Globus pallidus (tissue), 1 donor: ENCODE results near the gene ZBTB16.
A peak's percentile ranks its signal among the peaks of the same experiment; 100 is the strongest.

Experiments used
- DNase-seq: peaks from one replicate; pipeline ENCODE4 v3.0.0-alpha.2; 2015; ENCODE audit warnings: low spot score

ZBTB16 gene

DNA sequence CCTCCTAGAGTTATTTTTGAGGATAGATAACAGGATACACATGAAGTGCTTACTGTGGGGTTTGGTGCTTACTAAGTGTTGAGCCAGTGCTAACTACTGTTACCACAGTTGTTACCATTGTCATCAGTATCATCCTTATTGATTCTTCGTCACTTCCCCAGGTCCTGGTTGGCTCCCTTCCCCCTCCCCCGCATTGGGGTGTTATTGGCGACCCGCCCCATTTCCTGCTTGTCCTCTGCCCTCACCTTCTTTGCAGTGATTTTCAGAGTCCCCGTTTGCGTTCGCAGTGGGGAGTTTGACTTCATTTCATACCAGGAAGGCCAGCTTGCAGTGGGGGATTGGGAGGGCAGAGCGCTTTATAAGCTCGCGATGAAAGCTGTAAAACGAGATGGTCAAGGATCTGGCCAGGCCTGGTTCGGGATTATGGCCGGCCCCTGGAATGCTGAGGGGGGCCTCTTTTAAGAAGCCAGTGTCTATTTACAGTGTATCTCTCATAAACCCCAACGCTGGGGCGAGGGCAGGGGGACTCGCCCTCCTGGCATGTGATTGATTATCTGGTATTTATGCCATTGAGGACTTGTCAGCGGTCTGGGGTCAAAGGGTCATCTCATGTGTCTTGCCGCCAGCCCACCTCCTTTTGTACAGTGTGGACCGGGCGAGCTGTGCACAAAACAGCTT is 152.1 kb downstream of the ZBTB16 start:
- no peak for DNase-seq

DNA sequence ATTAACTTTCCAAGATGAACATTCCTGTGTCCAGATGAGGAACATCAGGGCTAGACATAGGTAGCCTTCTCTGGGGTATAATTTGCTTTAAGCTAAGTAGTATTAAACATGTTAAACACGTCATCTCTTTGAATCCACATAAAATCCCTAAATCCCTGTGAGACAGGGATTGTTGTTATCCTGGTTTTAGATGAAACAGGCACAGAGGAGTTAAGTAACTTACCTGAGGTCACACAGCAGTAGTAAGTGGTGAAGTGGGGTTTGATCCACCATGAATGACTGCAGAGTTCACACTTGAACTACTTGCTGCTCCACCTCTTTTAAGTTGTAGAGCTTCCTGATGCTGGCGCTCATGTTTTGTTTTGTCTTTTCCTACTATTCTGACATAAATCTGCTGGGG is 154.1 kb downstream of the ZBTB16 start:
- no peak for DNase-seq

DNA sequence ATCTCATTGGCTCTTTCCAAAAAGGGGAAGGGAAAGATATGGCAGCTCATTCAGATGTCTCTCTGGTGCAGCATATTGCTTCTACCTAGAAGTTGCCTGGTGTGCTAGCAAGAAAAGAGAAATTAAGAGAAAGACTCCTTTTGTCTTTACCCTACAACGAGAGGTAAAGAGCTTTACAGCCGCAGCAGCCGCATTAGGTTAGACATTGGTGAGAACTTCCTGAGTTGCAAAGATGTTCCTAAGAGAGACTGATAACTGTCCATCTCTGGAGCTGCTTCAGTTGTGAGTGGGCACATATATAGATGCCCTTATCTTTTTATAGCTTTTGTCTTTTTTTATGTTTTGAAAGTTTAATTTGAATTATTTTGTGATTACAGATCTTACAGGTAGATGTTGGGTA is 155.9 kb downstream of the ZBTB16 start:
- DNase-seq, result no peak

DNA sequence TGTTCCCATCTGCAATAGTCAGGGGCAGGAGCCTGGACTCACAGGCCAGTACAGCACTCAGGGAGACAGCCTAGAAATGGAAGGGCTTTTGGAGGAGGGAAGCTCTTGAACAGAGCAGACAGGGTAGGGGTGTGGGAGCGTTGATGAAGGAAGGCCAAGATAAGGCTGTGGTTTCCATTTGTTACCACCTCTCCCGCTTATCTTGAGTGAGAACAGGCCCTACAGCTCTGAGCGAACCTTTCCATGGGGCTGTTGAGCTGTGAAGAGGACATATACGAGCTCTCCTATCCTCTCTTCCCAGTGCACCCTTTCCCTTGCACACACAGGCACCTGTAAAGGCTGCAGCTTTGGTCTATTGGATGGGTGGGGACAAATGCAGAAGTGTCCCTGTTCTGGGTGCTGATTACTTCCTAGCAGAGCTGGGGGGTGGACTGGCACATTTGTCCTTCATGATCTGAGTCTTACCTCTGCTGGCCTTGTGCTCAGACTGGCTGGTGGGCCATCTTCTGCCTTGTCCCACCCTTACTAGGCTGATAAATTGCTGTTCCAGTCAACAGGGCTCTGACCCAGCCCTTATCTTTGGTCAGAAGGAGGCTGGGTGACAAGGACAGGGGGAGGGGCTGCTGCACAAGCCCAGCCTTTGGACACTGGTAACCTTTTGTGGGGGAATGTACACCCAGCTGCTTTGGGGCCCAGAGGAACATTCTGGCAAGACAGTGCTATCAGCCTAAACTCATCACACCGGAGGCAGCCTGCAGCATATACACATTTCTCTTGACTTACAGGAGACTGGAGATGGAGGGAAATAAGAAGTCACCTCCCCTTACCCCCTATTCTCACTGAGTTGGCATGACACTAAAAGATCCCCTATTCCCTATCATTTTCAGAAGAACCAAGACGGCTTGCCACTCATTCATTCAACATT is 156.6 kb downstream of the ZBTB16 start:
- no peak for DNase-seq

DNA sequence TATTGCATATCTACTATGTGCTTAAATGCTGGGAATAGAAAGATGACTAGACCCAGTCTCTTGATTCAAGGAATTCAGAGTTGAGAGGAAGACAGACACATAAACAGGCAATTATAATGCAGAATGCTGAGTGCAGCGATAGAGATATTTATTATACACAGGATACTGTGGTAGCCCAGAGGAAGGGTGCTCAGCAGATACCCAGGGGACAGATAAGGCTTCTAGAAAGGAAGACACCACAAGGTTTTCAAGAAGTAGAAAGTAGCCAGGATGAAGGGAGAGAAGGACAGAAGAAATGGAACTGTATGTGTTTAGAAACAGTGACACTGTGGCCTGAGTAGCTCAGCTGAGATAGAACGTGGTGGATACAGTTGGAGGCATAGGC is 157.3 kb downstream of the ZBTB16 start:
- no peak for DNase-seq

DNA sequence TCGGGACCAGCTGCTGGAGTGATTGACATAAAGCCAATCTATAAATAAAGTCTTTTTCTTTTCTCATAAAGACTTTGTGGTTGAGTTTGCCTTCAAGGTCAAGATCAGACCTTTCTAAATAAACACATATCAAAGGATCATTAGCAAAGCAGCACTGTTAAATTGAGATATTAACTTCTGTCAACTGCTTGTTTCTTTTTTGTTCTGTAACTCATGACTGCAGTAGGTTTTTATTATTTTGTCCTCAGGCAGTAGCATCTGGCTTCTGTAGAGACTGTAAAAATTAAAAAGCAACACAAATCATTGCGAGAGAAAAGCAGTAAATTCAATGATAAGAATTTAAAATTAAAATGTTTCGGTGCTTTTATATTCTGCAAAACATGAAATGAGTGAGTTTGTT is 159.0 kb downstream of the ZBTB16 start:
- DNase-seq, result no peak

DNA sequence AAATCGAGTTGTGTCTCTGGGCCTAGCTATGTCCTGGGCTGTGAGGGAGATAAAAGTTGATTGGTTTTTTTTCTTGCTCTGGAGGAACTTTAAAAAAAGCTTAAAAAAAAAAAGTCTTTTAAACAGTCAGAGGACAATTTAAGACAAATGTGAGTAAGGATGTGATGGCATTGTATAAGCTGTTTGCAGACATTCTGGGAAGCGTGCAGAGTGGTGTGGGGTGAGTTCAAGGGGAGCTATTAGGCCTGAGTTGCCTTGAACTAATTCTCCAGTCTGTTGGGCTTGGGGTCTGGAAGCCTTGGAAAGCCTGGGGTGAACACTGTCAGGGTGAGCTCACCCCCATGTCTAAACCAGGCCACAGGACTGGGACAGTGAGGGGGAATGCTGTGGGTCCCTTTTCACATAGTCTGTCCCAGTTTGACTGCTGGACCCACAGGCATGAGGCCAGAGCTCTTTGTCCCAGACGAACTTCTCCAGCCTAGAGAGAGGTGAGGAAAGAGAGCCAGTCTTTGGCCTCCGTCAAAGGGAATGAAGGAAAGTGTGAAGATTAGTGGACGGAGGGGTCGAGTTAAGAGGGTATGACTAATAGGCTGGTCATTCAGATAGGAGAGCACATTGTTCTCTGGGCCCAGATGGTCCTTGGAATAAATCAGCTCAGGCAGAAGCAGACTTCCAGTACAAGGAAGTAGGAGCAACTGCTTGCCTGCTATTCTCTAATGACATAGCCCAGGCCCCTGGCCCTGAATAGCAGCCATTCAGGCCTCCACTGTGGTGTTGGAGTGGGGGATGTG is 160.2 kb downstream of the ZBTB16 start:
- no peak for DNase-seq

DNA sequence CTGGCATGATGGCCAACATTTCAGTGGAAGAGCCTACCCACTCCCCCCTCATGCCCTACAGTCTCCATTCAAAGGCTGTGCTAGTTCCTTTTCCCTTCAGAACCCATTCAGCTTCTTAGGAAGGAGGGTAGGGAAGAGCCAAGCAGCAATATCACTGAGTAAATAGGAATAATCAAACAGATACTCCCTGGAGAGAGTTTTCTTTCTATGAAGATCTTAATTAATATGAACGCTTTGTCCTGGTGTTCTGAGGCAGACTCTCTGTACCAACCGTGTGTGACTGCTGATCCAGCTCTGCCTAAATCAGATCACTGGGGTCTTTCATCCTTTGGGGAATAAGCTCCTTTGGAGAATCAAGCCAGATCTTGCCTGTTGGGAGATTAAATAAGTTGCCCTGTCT is 161.5 kb downstream of the ZBTB16 start:
- no peak for DNase-seq

DNA sequence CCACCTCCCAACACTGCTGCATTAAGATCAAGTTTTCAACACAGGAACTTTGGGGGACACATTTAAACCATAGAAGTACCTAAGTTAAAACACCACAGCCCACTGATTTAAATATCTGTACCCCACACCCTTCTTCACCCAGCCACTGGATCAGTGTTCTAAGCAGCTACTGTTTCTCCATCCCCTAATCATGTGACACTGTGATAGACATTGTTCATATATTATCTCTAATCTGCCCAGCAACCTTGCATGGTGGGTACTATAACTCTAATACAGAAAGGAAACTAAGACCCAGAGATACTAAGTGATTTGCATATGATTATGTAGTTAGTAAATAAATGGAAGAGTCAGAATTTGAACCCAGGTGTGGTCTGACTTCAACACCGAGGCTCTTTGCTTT is 166.2 kb downstream of the ZBTB16 start:
- no peak for DNase-seq

DNA sequence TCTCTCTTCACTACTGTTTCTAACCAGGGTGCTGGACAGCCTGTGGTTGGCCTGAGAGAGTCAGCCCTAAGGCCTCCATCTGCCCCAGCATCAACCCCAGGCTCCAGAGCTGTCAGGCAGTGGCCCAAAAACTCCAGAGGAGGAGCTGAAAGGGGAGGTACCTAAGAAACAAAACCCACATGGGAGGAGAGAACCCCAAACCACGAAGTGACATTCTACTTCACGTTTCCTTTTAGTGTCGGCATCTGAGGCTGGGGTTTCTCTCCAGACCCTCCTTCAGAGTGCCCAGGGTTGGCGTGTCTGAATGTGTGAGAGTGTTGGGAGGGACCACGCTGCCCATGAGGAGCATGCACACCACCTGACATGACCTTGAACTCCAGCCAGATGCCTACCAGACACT is 166.8 kb downstream of the ZBTB16 start:
- no peak for DNase-seq

DNA sequence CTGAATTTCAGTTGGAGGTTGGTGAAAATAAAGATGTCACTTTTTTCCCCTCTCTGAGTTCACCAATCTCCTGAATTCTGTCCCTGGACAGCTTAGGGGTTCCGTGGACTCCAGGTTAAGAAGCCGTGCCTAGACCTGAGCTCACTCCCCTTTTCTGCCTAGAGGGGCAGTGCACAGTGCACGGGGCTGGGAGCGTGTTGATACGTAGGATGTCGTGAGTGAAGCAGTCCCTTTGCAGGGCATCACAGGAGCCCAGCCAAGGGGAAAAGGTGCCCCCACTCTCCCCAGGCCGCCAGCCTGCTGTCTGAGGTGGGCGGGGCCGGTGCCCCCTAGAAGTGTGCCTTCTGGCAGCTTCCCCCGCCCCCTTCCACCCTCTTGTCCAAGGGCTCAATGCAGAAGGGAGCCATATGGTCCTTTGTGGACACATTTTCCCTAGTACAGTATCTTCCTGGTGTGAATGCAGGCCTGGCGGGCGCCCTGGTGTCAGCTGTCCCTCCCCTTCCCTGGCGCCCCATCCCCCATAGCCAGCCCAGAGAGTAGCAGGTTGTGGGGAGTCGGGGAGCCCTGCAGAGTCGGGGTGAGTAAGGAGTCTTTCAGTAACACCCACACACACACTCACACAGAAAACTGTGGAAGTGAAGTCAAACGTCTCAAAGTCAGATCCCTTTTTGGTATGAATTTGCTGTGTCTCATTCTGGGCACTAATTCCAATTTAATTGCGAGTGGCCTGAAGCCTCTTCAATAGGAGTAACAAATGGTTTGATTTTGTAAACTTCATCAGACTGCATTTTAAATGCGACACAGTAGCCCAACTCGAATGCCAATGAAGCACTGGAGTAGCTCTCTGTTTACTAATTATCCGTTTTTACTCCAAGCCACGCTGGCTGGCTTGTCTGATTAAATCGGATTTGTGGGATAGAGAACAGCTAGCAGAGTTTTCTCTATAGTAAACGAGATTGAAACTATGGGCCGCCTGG is 169.2 kb downstream of the ZBTB16 start:
- DNase-seq, result peak; percentile 70

DNA sequence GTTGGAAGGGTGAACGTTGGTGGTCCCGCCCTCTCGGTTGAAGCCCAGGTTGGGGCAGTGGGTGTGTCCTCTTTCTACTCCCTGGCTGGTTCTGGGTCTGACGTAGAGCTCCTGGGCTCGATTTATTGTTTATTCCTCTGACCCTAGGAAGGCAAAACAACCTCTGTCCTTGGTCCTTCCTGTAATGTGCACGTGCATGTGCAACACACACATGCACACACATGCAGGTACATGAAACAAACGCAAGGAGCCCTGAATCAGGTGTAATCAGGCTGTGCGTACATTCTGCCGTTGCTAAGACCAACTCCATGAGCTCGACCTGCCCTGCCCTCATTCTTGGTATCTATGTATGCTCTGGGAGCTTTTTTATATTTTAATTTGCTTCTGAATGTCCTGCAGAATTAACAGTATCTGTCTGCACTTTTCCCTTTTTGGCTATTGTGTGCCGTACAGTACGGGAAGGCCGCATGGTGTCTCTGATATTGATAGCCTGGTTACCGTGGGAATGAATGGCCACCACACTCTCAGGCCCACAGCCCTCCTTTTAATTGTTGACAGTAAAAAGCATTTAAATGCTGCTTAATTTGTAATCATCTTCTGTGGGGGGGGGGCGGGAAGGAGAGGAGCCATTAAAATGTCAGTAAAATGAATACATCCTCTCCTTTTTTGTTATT is 170.7 kb downstream of the ZBTB16 start:
- DNase-seq, result no peak

DNA sequence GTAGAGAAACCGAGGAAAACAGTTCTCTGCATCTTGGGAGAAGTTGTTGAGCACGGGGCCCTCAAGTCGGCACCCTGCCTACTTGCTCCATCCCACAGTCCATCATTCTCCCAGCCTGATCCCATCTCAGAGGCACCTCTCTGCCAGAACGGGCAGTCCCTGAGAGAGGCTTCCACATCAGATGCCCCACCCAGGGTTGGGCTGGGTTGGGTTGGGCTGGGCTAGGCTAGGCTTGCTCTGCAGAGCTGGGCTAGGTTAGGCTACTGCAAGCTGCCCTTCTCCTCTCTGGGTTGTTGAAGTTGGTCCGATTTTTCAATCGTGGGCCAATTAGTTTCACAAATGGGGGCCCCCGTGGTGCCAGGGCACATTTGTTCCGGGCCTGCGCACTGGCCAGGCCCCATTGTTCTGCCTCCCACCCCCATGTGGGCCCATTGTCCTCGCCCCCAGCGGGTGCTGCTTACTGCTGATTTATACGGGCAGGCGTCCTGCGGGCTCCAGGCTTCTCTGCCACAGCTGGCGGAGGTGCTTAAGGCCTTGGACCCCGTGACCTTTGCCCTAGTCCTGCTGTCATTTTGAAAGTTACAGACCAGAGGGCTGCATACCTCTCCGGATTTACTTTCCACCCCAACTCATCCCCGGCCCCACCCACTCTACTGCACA is 173.0 kb downstream of the ZBTB16 start:
- peak; percentile 31 for DNase-seq

DNA sequence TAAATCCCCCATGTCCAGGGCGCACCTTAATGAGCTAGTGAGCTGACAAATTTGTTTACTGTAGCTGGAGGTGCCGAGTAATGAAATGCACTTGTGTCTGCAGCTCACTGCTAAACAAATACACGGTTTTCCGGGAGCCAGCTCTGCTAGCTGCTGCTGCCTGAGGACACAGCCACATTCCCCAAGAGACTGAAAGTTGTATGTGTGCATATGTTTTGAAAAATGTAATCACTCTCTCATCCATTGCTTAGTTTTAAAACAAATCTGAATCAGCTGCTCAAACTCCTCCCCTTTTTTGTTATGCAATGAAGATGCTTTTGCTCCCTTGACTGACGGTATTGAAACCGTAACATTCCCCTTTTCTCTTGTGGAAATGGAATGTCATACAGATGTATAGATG is 174.2 kb downstream of the ZBTB16 start:
- DNase-seq, result no peak

DNA sequence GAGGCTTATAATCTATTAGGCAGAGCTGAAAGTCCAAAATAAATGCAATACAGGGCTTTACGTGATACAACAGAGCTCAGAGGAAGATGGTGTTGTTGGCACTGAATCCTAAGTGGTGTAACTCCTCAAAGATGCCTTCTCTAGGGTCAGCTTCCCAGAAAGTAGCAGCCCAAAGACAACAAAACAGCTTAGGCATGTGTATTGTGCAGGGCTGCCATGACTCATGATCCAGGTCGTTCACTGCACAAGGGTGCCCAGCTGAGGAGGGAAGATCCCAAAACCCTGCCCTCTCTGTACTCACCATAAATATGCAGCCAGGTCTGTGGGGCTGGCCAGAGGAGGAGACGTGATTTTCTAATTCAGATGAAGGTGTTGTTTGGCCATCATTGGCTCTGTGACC is 177.3 kb downstream of the ZBTB16 start:
- DNase-seq, result no peak

DNA sequence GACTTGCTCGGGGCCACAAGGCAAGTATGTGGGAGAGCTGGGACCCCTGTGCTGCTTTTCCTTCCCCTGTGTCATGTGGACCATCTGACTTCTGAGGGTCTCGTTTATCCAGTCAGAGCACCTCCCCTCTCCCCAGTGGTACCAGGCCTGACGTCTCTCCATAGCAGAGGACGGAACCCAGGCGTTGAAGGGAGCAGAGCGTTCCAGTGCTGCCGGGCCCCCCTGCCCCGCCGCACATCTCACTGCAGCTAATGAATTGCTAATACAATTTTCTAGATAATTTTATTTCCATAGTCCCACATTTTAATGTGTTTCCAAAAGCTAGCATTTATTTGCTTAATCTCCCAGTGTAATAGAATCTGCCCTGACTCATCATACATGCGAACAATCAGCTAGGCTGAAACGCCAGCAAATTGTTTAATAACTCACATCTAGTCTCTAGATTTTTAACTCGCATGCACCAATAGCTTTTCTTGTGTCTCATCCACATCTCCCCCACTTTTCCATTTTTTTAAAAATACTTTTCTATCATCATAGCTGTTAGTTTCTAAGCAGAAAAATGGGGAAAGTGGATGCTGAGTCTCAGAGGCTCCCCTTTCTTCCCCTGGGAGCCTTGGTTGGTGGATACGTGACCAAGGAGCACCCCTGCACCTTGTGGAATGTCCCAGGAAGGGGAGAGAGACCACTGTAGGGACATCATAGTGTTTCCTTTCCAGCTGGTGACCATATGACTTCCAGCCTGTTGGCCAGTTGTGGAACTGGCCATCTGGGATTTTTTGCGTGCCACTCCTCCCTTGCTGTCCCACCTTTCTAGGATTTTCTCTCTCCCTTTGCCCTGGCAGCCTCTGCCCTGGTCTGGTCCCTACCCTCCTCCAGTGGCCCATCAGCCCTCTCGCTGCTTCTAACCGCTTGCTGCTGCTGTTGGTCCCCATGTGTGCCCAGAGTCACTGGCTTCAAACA is 178.1 kb downstream of the ZBTB16 start:
- DNase-seq, result no peak

DNA sequence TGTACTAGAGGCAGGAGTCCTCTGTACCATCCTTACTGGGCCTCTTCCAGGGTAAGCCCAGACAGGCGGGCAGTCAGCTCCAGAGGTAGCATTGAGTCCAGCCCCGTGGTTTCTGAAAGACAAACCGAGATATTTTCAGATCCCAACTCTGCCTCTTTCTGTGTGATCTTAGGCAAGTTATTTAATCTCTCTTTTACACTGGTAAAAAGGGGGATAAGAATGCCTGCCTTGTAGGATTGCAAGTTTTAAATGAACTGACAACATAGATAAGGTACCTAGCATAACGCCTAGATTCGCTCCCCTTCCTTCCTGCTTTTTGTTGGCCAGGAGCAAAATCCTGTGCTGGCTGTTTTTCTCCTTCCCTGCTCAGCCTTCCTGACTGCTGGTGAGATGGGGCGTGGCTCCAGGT is 180.2 kb downstream of the ZBTB16 start:
- DNase-seq, result no peak

DNA sequence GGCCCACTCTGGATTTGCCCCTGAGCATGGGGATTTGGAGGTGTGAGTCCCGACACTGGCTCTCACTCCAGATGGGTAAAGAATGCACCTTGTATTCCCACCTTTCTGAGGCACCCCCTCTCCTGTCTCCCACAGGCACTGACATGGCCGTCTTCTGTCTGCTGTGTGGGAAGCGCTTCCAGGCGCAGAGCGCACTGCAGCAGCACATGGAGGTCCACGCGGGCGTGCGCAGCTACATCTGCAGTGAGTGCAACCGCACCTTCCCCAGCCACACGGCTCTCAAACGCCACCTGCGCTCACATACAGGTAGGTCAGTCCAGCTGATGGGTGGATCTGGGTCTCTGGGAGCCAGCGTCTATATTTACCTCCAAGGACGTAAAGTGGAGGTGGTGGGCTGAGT is 182.5 kb downstream of the ZBTB16 start:
- DNase-seq, result no peak
